Endothelial cell of umbilical vein (primary cell): Measurements from ENCODE around the gene TAS2R43. TPM values are rescaled to one million over a fixed set of nuclear protein-coding genes. Genes with fewer than 3 reads are reported as not detected.

Source experiments
- BruUV-seq: library from RNA; stranded (reverse); fragments of 400-500 nt; replicated peaks from 2 replicates; lab custom pipeline; 2021; lab: Mats Ljungman, UMichigan
- CTCF ChIA-PET: fragments of 300-600, 350-600 bp; sonication (Branson Sonifier 250); formaldehyde crosslinking; loops from one replicate; lab custom pipeline; 2021; ENCODE audit warnings: antibody characterized with exemption, inconsistent platforms; lab: Charles Lee
- POLR2A ChIA-PET: fragments of 300-600, 350-600 bp; sonication (Branson Sonifier 250); formaldehyde crosslinking; loops from one replicate; lab custom pipeline; 2021; ENCODE audit warnings: antibody characterized with exemption, inconsistent platforms; lab: Charles Lee
- DNase-seq: peaks from one replicate; pipeline ENCODE4 v3.0.0-alpha.2; 2011; ENCODE audit warnings: low read depth, low spot score
- FAIRE-seq: peaks from 2 replicates; lab custom pipeline; 2011; peaks lifted over from hg19 to GRCh38; lab: Jason Lieb, UNC
- H2AFZ ChIP-seq: 2 replicates; pipeline ENCODE4 v1.6.0; 2012; ENCODE audit warnings: low read depth, low read length, control low read depth, inconsistent platforms
- H3K27ac ChIP-seq: 2 replicates; pipeline ENCODE4 v1.5.1; 2011; ENCODE audit warnings: low read depth, mild to moderate bottlenecking, control low read depth, low read length, moderate library complexity; ENCODE audit not compliant: insufficient read depth
- H3K27me3 ChIP-seq, 2 experiments: 2 replicates each; pipeline versions ENCODE4 v1.6.0 to v1.6.1; 2011; ENCODE audit warnings: low read length in 2 of 2, mixed read lengths in 1 of 2; ENCODE audit not compliant: control insufficient read depth in 2 of 2, insufficient read depth in 2 of 2
- H3K36me3 ChIP-seq, 2 experiments: 2 replicates in 1 of 2; 3 replicates in 1 of 2; pipeline ENCODE4 v1.5.1; 2011; ENCODE audit warnings: low read length in 2 of 2, mild to moderate bottlenecking in 1 of 2, moderate library complexity in 1 of 2; ENCODE audit not compliant: control insufficient read depth in 2 of 2, insufficient read depth in 2 of 2; ENCODE audit errors: extremely low read depth in 1 of 2
- H3K4me1 ChIP-seq: 3 replicates; pipeline ENCODE4 v1.5.1; 2011; ENCODE audit warnings: mild to moderate bottlenecking, low read length; ENCODE audit not compliant: control insufficient read depth, insufficient read depth; ENCODE audit errors: extremely low read depth
- H3K4me2 ChIP-seq: 2 replicates; pipeline ENCODE4 v1.6.1; 2011; ENCODE audit warnings: low read length, control low read depth, mixed read lengths; ENCODE audit not compliant: insufficient read depth
- H3K4me3 ChIP-seq, 3 experiments: fragments of 200-600 bp in 1 of 3; sonication (generic), shearing (Covaris generic) in 1 of 3; replicated peaks in 1 of 3; 2 replicates each; pipeline ENCODE4 v1.5.1; 2011 to 2016; ENCODE audit warnings: control low read depth in 3 of 3, low read length in 3 of 3, mild to moderate bottlenecking in 2 of 3, inconsistent platforms in 1 of 3, low read depth in 1 of 3, moderate library complexity in 1 of 3; ENCODE audit not compliant: insufficient read depth in 1 of 3
- H3K79me2 ChIP-seq: 2 replicates; pipeline ENCODE4 v1.6.0; 2012; ENCODE audit warnings: low read length, inconsistent platforms; ENCODE audit not compliant: control insufficient read depth, insufficient read depth
- H3K9ac ChIP-seq: replicated peaks from 2 replicates; pipeline ENCODE3; 2011; ENCODE audit warnings: low read length, control low read depth; ENCODE audit not compliant: insufficient read depth; ENCODE audit errors: extremely low read depth
- H3K9me1 ChIP-seq: replicated peaks from 3 replicates; pipeline ENCODE4 v1.6.0; 2011; ENCODE audit warnings: mild to moderate bottlenecking, low read length; ENCODE audit not compliant: control insufficient read depth, insufficient read depth; ENCODE audit errors: extremely low read depth
- H3K9me3 ChIP-seq: replicated peaks from 2 replicates; pipeline ENCODE4 v1.5.1; 2012; ENCODE audit warnings: low read length, inconsistent platforms; ENCODE audit not compliant: control insufficient read depth, insufficient read depth
- H4K20me1 ChIP-seq: replicated peaks from 2 replicates; pipeline ENCODE3; 2011; ENCODE audit warnings: mild to moderate bottlenecking, low read length; ENCODE audit not compliant: control insufficient read depth, insufficient read depth; ENCODE audit errors: extremely low read depth
- CTCF ChIP-seq, 2 donors: IDR thresholded peaks; 1 replicate in 1 of 2; 2 replicates in 1 of 2; pipeline ENCODE4 v1.5.1; 2011; ENCODE audit warnings: low read length in 2 of 2, mild to moderate bottlenecking in 2 of 2, moderate library complexity in 2 of 2, control low read depth in 1 of 2, inconsistent platforms in 1 of 2, low read depth in 1 of 2; ENCODE audit not compliant: insufficient read depth in 1 of 2; ENCODE audit errors: extremely low read depth in 1 of 2
- EZH2 ChIP-seq: IDR thresholded peaks from 2 replicates; pipeline ENCODE4 v1.6.1; 2012; ENCODE audit warnings: borderline replicate concordance, low read depth, mild to moderate bottlenecking, moderate library complexity, low read length, inconsistent platforms; ENCODE audit not compliant: severe bottlenecking
- FOS ChIP-seq: IDR thresholded peaks from 2 replicates; pipeline ENCODE4 v1.6.1; 2011; ENCODE audit warnings: mild to moderate bottlenecking, low read length, moderate library complexity, borderline replicate concordance; ENCODE audit not compliant: insufficient read depth
- GATA2 ChIP-seq: IDR thresholded peaks from 2 replicates; pipeline ENCODE4 v1.7.0; 2011; ENCODE audit warnings: low read depth, mild to moderate bottlenecking, moderate library complexity, mixed read lengths, low read length; ENCODE audit not compliant: insufficient read length, insufficient read depth
- JUN ChIP-seq: IDR thresholded peaks from 2 replicates; pipeline ENCODE4 v1.6.1; 2011; ENCODE audit warnings: borderline replicate concordance, low read depth; ENCODE audit not compliant: insufficient read length, insufficient read depth
- MYC ChIP-seq: IDR thresholded peaks from one replicate; pipeline ENCODE4 v1.6.1; 2011; ENCODE audit warnings: mild to moderate bottlenecking, low read depth, low read length
- POLR2A ChIP-seq: IDR thresholded peaks from 2 replicates; pipeline ENCODE4 v1.6.1; 2012; ENCODE audit warnings: low read depth, mild to moderate bottlenecking, control low read depth, low read length
- POLR2AphosphoS5 ChIP-seq: IDR thresholded peaks from 2 replicates; pipeline ENCODE4 v1.6.1; 2012; ENCODE audit warnings: low read depth, mild to moderate bottlenecking, control low read depth, low read length, moderate library complexity; ENCODE audit not compliant: insufficient read depth
- dilution Hi-C: fragments of 300-500 bp; cut with MboI; formaldehyde crosslinking; loops from one replicate; pipeline ENCODE4 v1.15.0; 2019; ENCODE audit warnings: low sequenced_read_pairs; ENCODE audit not compliant: extremely low pct_ligation_motif_present
- intact Hi-C: fragments of 100-400 bp; cut with micrococcal nuclease; formaldehyde crosslinking; loops from one replicate; pipeline ENCODE4 v1.10.0; 2022
- polyA plus RNA-seq, 4 experiments: library from polyadenylated mRNA; depleted of rRNA in 3 of 4; stranded (reverse) in 3 of 4; unstranded in 1 of 4; fragments of >200 nt; gene quantifications; 2 replicates each; pipeline versions ENCODE4 v1.2.1 to v1.2.3, GENCODE V29; 2011 to 2012; ENCODE audit warnings: missing spikeins in 1 of 4
- total RNA-seq: library from RNA; stranded (reverse); gene quantifications from 2 replicates; pipeline ENCODE4 v1.2.3, GENCODE V29; 2021
- TF ChIP-seq, protein P1 (sequence below): IDR thresholded peaks from 2 replicates; pipeline ENCODE4 v1.6.1; 2011; ENCODE audit not compliant: insufficient read depth, insufficient read length

TAS2R43 gene
- total and polyA plus RNA-seq, 2 donors (not counting 3 experiments of a cell fraction or from before 2014, with no cell fraction given), result 0.07 to 1.8 TPM

DNA sequence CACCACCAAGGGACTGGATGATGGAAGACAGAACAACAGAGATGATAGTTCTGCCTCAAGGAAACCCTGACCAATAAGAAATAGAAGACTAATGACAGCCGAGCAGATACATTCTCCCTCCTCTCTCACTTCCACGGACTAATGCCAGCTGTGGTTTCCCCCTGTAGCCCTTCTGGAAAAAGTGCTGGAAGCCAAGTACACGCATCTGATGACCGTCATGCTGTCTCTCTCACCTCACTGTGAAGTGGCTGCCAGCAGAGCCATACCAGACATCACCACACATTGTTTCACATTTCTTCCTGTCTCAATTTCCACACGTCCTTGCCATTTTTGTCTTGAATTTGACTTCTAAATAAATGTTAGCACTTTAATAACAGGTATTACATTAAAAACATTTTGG is 2.9 kb downstream of the TAS2R43 start:
- Histone ChIP-seq H3K79me2 (no peaks in the 10 kb centered on the region), H3K9me1 (no peaks in the 10 kb centered on the region), H3K9ac (no peak overlapping the region), H3K27ac (no peak overlapping the region), H3K9me3 (no peaks in the 10 kb centered on the region), H3K4me2 (no peak overlapping the region), H2AFZ (no peak overlapping the region), H3K27me3 (no peaks in the 10 kb centered on the region), H3K4me3 (no peak overlapping the region), H3K4me1 (no peaks in the 10 kb centered on the region), H3K36me3 (no peaks in the 10 kb centered on the region), H4K20me1 (no peaks in the 10 kb centered on the region)
- DNase-seq, result no peak
- CTCF ChIA-PET, result no interaction called here
- intact Hi-C loops (loop anchor here (5.0 kb wide), 1 partner anchor 52 kb away; no protein-coding TSS in a partner anchor), dilution Hi-C loops (no loop called here)
- TF ChIP-seq POLR2AphosphoS5 (no peak), MYC (no peak), POLR2A (no peak), GATA2 (no peak), EZH2 (no peak), FOS (no peak), JUN (no peak), CTCF (IDR thresholded peaks at IDR 0.05; ENCODE audit: extremely low read depth in 1 of 2, insufficient read depth in 1 of 2, low read depth in 1 of 2, low read length in 2 of 2) (no peak)
- TF ChIP-seq, protein P1, sequence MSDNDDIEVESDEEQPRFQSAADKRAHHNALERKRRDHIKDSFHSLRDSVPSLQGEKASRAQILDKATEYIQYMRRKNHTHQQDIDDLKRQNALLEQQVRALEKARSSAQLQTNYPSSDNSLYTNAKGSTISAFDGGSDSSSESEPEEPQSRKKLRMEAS, result no peak
- FAIRE-seq, result no peak
- no TSS peak for BruUV-seq
- POLR2A ChIA-PET, result no interaction called here
